SH-SY5Y (cell line): ENCODE data around the gene TSC1.
A peak's percentile ranks its signal among the peaks of the same experiment; 100 is the strongest.

Experiments used
- GATA2 ChIP-seq: IDR thresholded peaks from 2 replicates; pipeline ENCODE4 v1.6.1; 2011; ENCODE audit warnings: mild to moderate bottlenecking, low read depth, low read length
- GATA3 ChIP-seq: IDR thresholded peaks from 2 replicates; pipeline ENCODE4 v1.6.1; 2011; ENCODE audit warnings: low read depth, mild to moderate bottlenecking, low read length, moderate library complexity

TSC1 gene

DNA sequence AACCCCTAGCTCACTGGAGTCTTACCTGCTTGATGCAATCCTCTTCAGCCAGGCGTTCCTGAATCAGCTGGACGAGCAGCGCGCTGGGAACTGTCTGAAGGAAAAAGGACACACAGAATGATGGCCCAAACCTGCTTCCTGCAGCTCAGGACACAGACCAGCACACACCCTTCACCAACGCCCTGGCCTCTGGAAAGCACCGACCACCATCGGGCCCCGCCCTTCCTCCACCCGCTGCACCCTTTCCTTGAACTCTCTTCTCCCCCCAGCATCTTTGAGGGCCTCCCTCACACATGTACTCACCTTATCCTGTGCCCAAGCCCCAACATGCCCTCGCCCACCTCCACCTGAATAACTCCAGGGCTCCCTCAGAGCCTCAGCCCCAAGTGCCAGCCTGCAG lies 89.6 kb downstream of the TSC1 start:
- TF ChIP-seq GATA3 (no peak), GATA2 (no peak)

DNA sequence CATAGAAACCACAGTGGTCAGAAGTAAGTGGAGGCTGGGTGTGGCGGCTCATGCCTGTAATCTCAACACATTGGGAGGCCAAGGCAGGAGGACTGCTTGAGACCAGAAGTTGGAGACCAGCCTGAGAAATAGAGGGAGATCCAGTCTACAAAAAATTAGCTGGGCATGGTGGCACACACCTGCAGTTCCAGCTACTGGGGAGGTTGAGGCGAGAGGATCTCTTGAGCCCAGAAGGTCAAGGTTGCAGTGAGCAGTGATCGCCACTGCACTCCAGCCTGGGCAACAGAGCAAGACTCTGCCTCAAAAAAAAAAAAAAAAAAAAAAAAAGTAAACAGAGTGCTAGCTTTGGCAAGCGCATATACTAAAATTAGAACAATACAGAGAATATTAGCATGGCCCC lies 90.9 kb downstream of the TSC1 start:
- no peak for TF ChIP-seq GATA2
- no peak for TF ChIP-seq GATA3

DNA sequence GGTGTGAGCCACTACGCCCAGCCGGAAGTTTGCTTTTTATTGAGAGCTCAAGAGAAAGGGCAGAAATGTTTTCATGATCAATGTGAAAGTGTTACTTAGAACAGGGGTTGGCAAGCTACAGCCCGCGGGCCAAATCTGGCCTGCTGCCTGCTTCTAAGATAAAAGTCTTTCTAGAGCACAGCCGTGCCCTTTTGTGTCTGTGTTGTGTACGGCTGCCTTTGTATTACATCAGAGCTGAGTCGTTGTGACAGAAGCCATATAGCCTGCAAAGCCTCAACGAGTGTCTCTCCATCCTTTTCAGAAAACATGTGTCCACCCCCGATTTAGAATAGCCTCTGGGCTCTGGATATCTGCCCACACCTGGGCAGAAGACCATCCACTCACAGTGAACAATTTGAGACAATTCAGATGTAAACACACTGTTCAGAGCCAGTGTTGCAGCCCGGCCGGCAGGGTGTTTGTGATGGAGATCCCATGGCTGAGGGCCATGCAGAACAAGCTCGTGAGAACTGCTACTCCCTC lies 95.2 kb downstream of the TSC1 start:
- TF ChIP-seq GATA2 (peak; percentile 83), GATA3 (no peak)

DNA sequence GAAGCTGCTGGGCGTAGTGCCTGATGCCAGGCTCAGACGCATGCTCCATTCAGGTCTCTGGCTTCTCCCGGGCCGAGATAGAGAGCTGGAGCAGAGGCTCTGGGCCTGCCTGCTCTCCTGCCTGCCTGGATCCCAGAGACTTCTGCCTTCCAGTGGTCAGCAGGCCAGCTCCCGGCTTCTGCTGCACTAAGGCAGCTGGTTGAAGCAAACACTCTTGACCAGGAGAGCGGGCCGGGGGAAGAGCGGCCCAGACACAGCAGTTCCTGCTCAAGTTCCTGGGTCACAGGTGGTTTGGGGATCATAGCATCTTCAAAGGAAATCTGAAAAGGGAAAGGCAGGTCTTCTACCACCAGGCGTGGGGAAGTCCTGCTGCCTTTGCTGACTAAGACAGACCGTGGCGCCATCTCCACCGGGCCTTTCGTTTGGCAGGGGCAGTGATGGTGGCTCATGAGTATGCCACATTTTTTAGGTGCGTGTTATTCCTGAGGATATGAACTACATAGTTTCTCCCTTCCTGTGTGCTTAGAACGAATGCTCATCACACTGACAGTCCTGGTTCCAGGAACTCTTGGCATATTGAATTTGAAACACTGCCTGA lies 97.4 kb downstream of the TSC1 start:
- no peak for TF ChIP-seq GATA3

DNA sequence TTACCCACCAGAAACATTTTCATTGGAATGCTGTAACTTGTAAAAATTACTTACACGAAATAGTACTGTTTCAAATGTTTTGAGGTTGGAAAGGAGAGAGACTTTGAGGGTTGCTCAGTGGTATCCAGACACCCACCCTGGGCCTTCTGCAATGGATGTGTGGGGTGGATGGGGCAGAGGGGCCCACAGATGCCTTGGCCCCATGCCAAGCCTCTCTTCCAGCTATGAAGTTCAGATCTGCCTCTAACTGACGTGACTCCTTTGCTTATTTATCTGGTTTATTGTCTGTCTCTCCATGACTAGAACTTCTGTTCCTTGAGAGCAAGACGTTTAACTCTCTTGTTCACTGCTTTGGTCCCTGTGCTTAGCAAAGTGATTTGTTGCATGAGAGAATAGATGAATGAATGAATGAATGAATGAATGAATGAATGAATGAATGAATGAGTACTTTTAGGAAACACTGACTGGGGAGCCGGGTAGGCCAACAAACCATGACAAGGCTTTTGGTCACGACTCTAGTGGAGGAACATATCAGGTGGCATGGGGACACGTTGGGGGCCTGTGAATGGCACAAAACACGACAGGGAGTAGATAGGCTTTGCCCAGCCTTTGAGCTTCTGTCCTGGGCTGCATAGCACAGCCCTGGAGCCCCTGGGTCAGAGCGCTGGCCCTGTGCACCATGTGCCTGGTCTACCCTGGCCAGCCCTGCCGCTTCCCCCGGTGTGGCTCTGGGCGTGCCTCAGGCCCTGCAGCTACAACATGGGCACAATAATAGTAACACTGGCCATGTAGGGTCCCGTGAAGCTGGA lies 98.1 kb downstream of the TSC1 start:
- TF ChIP-seq GATA3, result no peak
- no peak for TF ChIP-seq GATA2

DNA sequence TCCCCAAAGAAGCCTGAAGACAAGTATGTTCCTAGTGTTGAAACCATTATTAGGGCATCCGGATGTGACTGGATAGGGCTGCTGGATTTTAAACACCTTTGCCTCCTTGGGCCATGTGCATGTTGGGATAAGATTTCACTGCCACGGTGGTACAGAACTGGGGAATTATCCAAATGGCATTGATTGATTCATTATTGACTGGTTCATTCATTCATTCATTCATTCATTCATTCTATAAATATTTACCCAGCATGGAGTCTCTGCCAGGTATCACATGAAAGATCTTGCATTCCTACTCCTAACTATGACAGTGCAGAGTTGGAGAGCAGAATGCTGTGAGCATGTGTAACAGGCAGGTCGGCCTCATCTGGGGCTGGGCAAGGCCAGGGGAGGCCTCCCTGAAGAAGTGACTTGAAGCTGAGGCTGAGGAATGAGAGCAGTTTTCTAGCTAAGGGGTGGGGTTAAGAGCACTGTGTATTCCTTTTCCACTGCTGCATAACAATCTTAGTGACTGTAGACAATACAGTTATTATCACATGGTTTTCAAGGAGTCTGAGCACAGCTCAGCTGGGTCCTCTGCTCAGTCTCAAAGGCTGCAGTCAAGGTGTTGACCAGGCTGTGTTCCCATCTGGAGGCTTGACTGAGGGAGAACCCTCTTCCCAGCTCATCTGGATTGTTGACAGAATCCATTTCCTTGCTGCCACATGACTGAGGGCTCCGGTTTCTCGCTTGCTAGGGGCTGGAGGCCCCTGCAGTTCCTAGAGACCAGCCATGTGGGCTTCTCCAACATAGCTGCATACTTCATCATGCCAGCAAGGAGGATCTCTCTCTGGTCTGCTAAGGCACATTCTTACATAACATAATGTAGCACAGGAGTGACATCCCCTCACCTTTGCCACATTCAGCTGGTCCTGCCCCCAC lies 102.0 kb downstream of the TSC1 start:
- TF ChIP-seq GATA3, result no peak
- TF ChIP-seq GATA2, result no peak
